ENCODE data around the gene CTRL.

DNA sequence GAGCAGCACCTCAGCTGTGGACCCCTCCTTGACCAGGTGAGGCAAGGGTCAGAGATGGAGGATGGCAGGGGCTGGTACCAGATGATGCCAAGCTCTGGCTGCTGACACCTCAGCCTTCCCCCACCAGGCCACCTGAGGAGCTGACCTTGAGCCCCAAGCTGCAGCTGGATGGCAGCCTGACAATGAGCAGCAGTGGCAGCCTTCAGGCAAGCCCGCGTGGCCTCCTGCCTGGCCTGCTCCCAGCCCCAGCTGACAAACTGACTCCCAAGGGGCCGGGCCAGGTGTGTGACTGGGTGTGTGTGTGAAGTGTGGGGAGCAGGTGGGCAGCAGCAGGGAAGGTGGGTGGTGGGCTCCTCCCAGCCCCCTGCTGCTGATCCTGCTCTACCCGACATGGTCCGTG, 51.7 kb downstream of the CTRL start:
- TF ChIP-seq, protein P1, sequence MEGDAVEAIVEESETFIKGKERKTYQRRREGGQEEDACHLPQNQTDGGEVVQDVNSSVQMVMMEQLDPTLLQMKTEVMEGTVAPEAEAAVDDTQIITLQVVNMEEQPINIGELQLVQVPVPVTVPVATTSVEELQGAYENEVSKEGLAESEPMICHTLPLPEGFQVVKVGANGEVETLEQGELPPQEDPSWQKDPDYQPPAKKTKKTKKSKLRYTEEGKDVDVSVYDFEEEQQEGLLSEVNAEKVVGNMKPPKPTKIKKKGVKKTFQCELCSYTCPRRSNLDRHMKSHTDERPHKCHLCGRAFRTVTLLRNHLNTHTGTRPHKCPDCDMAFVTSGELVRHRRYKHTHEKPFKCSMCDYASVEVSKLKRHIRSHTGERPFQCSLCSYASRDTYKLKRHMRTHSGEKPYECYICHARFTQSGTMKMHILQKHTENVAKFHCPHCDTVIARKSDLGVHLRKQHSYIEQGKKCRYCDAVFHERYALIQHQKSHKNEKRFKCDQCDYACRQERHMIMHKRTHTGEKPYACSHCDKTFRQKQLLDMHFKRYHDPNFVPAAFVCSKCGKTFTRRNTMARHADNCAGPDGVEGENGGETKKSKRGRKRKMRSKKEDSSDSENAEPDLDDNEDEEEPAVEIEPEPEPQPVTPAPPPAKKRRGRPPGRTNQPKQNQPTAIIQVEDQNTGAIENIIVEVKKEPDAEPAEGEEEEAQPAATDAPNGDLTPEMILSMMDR (IDR thresholded peaks at IDR 0.05; ENCODE audit: extremely low read depth in 1 of 2, insufficient read depth in 1 of 2, low read depth in 1 of 2, low read length in 2 of 2): no peak
- TF ChIP-seq POLR2AphosphoS5 (IDR thresholded peaks at IDR 0.05; ENCODE audit: insufficient read depth, low read depth, low read length) (no peak), POLR2A (IDR thresholded peaks at IDR 0.05; ENCODE audit: low read depth, low read length) (no peak), EZH2 (IDR thresholded peaks at IDR 0.05; ENCODE audit: borderline replicate concordance, low read depth, low read length, severe bottlenecking) (no peak), JUN (IDR thresholded peaks at IDR 0.05; ENCODE audit: borderline replicate concordance, insufficient read depth, insufficient read length, low read depth) (no peak), GATA2 (IDR thresholded peaks at IDR 0.05; ENCODE audit: insufficient read depth, insufficient read length, low read depth, low read length) (no peak)
- TF ChIP-seq, protein P2, sequence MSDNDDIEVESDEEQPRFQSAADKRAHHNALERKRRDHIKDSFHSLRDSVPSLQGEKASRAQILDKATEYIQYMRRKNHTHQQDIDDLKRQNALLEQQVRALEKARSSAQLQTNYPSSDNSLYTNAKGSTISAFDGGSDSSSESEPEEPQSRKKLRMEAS (IDR thresholded peaks at IDR 0.05; ENCODE audit: insufficient read depth, insufficient read length): no peak

Measured in endothelial cell of umbilical vein (primary cell).